ENCODE data around the gene SLC66A2. TPM values are rescaled to one million over a fixed set of nuclear protein-coding genes. Genes with fewer than 3 reads are reported as not detected.

SLC66A2 gene
- total RNA-seq, 1 experiment from 2014 or later = 13.0 TPM

DNA sequence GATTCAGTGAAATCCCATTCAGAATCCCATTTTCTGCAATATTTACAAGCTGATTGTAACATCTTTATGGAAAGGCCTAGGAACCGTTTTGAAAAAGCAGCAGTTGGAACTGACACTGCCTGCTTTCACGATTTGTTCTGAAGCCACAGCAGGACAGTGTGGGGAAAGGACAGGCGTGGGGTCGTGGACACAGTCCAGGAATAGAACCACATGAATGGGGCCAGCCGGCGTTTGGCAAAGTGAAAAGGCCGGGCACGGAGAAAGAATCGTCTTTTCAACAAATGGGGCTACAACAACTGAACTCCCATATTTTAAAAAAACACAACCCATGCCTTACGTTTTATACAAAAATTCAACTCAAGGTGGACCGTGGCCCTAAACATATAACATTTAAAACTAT lies 69.8 kb downstream of the SLC66A2 start:
- H3K27me3 Mint-ChIP-seq (ENCODE audit: low read depth) = no peaks in the 10 kb centered on the region; the same call in 1 of the 2 replicates
- Histone ChIP-seq H3K4ac (ENCODE audit: low read depth, low read length) (no peak overlapping the region), H3K79me1 (ENCODE audit: insufficient read depth, low read depth, low read length, poor library complexity, severe bottlenecking) (no peaks in the 10 kb centered on the region), H3K4me2 (ENCODE audit: insufficient read depth, insufficient read length, low read length) (no peak overlapping the region), H3K23me2 (ENCODE audit: insufficient read length, low read depth, low read length, poor library complexity, severe bottlenecking) (no peaks in the 10 kb centered on the region), H3T11ph (ENCODE audit: low read length) (no peak overlapping the region), H2BK120ac (ENCODE audit: low read depth, low read length, poor library complexity, severe bottlenecking) (no peak overlapping the region), H3K14ac (ENCODE audit: insufficient read depth, low read length) (no peak overlapping the region), H2BK5ac (ENCODE audit: insufficient read length, low read length) (no peak overlapping the region), H2BK20ac (ENCODE audit: low read depth, low read length, poor library complexity, severe bottlenecking) (no peak overlapping the region), H3K9ac (ENCODE audit: extremely low read depth, insufficient read length, low read length) (no peak overlapping the region), H4K20me1 (ENCODE audit: control insufficient read depth, insufficient read depth, insufficient read length) (no peaks in the 10 kb centered on the region), H4K91ac (ENCODE audit: insufficient read length, low read depth, low read length) (no peak overlapping the region), H3K23ac (ENCODE audit: insufficient read length, low read depth, low read length) (no peak overlapping the region), H2BK12ac (ENCODE audit: insufficient read length, low read depth, low read length) (no peak overlapping the region), H3K56ac (ENCODE audit: insufficient read length, low read depth, low read length) (no peak overlapping the region), H3K27me3 (ENCODE audit: insufficient read depth, low read length) (no peaks in the 10 kb centered on the region), H3K79me2 (ENCODE audit: insufficient read depth, low read length) (no peaks in the 10 kb centered on the region), H2AFZ (ENCODE audit: low read length) (no peak overlapping the region), H2AK5ac (ENCODE audit: insufficient read length, low read length) (no peak overlapping the region), H2BK15ac (ENCODE audit: low read depth, low read length) (no peak overlapping the region), H3K9me3 (ENCODE audit: control insufficient read depth, low read depth, low read length) (no peaks in the 10 kb centered on the region), H3K4me1 (ENCODE audit: insufficient read depth, low read length) (no peaks in the 10 kb centered on the region), H3K18ac (ENCODE audit: insufficient read length, low read depth, low read length) (no peak overlapping the region), H4K5ac (ENCODE audit: insufficient read length, low read depth, low read length) (no peak overlapping the region), H3K27ac (ENCODE audit: insufficient read length, low read depth, low read length) (no peak overlapping the region), H4K8ac (replicated peaks; ENCODE audit: insufficient read length, low read depth, low read length) (no peak overlapping the region)
- H3K36me3 Mint-ChIP-seq (ENCODE audit: insufficient read depth in 1 of 3, low read depth in 3 of 3) = no peaks in the 10 kb centered on the region
- H3K9me3 Mint-ChIP-seq = peaks cover 2 to 3% of the 10 kb centered on the region in 2 experiments; a peak in 3 of 5 replicates
- no peak overlapping the region for H3K4me3 Mint-ChIP-seq
- H3K27ac Mint-ChIP-seq = no peak overlapping the region
- WGBS (ENCODE audit: extremely low coverage, insufficient read length, low lambda C conversion rate) = no CpG with 5 or more reads among the region's 11 CpGs
- TF ChIP-seq, protein P1, sequence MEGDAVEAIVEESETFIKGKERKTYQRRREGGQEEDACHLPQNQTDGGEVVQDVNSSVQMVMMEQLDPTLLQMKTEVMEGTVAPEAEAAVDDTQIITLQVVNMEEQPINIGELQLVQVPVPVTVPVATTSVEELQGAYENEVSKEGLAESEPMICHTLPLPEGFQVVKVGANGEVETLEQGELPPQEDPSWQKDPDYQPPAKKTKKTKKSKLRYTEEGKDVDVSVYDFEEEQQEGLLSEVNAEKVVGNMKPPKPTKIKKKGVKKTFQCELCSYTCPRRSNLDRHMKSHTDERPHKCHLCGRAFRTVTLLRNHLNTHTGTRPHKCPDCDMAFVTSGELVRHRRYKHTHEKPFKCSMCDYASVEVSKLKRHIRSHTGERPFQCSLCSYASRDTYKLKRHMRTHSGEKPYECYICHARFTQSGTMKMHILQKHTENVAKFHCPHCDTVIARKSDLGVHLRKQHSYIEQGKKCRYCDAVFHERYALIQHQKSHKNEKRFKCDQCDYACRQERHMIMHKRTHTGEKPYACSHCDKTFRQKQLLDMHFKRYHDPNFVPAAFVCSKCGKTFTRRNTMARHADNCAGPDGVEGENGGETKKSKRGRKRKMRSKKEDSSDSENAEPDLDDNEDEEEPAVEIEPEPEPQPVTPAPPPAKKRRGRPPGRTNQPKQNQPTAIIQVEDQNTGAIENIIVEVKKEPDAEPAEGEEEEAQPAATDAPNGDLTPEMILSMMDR (conservative IDR thresholded peaks at IDR 0.05) = no peak
- DNase-seq = no peak
- H3K4me1 Mint-ChIP-seq = peaks cover 0 to 7% of the 10 kb centered on the region in 2 experiments; a peak in 1 of 4 replicates
